H1 (cell line): ENCODE data around the gene LRRC2. TPM values are rescaled to one million over a fixed set of nuclear protein-coding genes. Genes with fewer than 3 reads are reported as not detected.

Experiments
- POLR2A ChIP-seq, 2 experiments: IDR thresholded peaks; 1 replicate in 1 of 2; 2 replicates in 1 of 2; pipeline ENCODE4 v1.6.1; 2011; ENCODE audit warnings: low read depth in 2 of 2, low read length in 2 of 2, mild to moderate bottlenecking in 2 of 2; ENCODE audit errors: control extremely low read depth in 1 of 2
- RAD21 ChIP-seq, 2 experiments: IDR thresholded peaks in 1 of 2; conservative IDR thresholded peaks in 1 of 2; 2 replicates each; pipeline ENCODE4 v1.6.1; 2011; ENCODE audit warnings: low read depth in 2 of 2, low read length in 2 of 2, improper control_type of control experiment in 1 of 2, inconsistent platforms in 1 of 2, mild to moderate bottlenecking in 1 of 2, moderate library complexity in 1 of 2
- RXRA ChIP-seq: IDR thresholded peaks from 2 replicates; pipeline ENCODE4 v1.6.1; 2011; ENCODE audit warnings: low read depth, mild to moderate bottlenecking, low read length, moderate library complexity; ENCODE audit not compliant: insufficient read depth
- TBP ChIP-seq: IDR thresholded peaks from 2 replicates; pipeline ENCODE4 v1.6.1; 2011; ENCODE audit warnings: low read depth, low read length, improper control_type of control experiment
- polyA plus RNA-seq, 7 experiments: library from polyadenylated mRNA; depleted of rRNA in 3 of 7; stranded (reverse) in 5 of 7; unstranded in 2 of 7; fragments of >200 nt in 5 of 7; fragments of 200-250 nt in 2 of 7; gene quantifications; 1 replicate in 5 of 7; 2 replicates in 1 of 7; 4 replicates in 1 of 7; pipeline versions ENCODE4 v1.2.1 to v1.2.3, GENCODE V29; 2011 to 2013; ENCODE audit warnings: missing spikeins in 2 of 7, mixed read lengths in 2 of 7
- total RNA-seq: library from RNA; stranded (reverse); fragmentation: NEBNext Ultra II Directional; extraction: Animal tissue kit (Norgen Biotek cat#: 25700); gene quantifications from 2 replicates; pipeline ENCODE4 v1.2.1, GENCODE V29; 2021

Gene LRRC2
- total and polyA plus RNA-seq, 2 of the 8 experiments (the other 6 are each of a cell fraction or from before 2014, with no cell fraction given): 1.4 to 6.4 TPM

DNA sequence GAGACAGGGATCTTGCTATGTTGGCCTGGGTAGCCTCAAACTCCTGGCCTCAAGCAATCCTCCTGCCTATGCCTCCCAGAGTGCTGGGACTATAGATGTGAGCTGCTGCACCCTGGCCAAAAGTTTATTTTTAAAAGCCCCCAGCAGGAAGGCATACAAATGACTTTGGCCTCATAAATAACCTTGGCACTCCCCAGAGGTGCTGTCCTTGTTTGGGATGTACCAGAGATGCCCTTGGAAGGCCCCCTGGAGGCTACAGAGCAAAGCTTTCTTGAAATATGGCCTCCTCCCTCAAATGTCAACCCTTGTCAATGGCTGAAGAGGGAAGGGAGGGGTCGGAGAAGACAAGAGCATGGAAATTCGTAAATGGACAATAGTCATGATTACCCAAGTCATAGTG is 82.3 kb downstream of the LRRC2 start (continued):
- TF ChIP-seq RXRA (no peak), POLR2A (IDR thresholded peaks at IDR 0.05; ENCODE audit: control extremely low read depth in 1 of 2, low read depth in 2 of 2, low read length in 2 of 2) (no peak), TBP (no peak), RAD21 (IDR thresholded peaks at IDR 0.05 in 1 of 2, conservative IDR thresholded peaks at IDR 0.05 in 1 of 2; ENCODE audit: low read depth in 2 of 2, low read length in 2 of 2) (no peak)
